Measurements from ENCODE around the gene ASH1L.
"Not testable (repeated sequence)": the region's sequence is repeated elsewhere in the genome, so short reads cannot be mapped to it uniquely, and the experiment has no call there.

ASH1L gene

DNA sequence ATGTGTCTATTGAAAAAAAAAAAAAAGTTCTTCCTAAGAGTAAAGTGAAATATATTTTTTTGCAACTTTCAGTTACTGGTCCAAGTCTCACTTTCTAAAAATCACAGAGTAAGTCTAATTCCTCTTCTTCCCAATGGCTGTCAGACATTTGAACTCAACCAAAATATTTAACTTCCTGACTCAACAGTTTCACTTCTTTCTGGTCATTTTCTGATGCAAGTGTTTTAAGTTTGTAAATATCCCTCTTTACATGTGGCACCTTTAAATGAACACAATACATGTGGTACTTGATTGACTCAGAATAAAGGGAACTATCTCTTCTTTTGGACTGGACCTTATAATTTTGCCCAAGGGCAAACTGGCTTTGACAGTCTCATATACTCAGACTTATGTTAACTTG lies 76.7 kb downstream of the ASH1L start:
- DNase-seq: no peak

DNA sequence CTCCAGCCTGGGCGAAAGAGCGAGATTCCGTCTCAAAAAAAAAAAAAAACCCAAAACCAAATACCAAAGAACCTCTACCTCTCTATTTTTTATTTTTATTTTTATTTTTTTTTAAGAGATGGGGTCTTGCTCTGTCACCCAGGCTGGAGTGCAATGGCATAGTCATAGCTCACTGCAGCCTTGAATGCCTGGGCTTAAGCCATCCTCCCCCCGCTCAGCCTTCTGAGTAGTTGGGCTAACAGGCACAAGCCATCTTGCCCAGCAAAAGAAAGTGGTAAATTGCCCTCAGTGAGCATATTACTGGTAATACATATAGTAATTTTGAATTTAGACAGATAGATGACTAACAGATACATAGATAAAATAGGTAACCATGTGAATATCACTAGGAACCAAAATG lies 77.4 kb downstream of the ASH1L start:
- no peak for DNase-seq

- DNase-seq: no peak
These were observed 80.8 kb downstream of the ASH1L start for GRCh38 chr1:155481741-155482241.

- DNase-seq: peak; percentile 55
These were observed 83.4 kb downstream of the ASH1L start for GRCh38 chr1:155479205-155479604.

GRCh38 chr1:155478270-155478852 lies 84.2 kb downstream of the ASH1L start:
- no peak for DNase-seq

DNA sequence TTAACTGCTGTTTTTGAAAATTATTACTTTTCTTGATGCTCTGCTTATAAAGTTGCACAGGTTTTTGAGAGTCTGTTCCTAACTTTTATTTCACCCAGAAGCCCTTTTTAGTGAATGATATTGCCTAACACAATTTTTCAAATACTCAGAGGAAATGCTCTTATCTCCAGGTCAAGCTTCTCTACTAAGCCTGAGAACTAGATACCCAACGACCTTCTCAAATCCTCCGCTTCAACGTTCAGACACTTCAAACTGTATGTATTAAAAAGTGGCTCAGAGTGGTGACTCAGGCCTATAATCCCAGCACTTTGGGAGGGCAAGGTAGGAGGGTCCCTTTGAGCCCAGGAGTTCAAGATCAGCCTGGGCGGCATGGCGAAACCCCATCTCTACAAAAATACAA lies 88.5 kb downstream of the ASH1L start:
- DNase-seq: no peak

- DNase-seq: no peak
These were observed 89.3 kb downstream of the ASH1L start for GRCh38 chr1:155473151-155473821.

DNA sequence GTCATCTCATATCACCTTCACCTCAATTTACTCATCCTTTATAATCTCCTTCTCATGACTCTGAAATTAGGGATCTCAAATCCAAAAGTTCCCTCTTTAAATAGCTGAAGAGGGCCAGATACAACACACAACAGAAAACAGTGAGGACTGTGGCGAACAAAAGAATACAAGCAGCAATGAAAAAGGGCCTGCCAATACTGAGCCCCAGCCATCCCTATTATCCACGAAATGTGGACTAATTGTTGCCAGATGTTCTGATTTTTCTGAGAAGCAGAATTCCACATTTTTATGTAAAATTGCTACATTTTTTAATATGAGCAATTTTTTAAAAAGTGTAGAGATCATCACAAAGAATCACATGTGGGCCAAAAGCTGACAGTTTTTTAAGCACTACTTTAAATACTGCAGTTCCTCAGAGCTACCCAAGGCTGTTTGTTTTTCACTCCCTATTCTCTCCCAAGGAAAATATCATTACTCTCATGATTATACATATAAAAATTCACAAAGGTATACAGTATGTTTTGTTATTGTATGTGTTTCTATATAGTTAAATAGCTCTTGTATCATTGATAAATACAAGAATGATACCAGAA lies 90.0 kb downstream of the ASH1L start:
- no peak for DNase-seq

- no peak for DNase-seq
These were observed 90.7 kb downstream of the ASH1L start for GRCh38 chr1:155471891-155472290.

GRCh38 chr1:155471026-155471425 lies 91.6 kb downstream of the ASH1L start:
- no peak for DNase-seq

GRCh38 chr1:155466996-155467395 lies 95.6 kb downstream of the ASH1L start:
- DNase-seq: no peak

GRCh38 chr1:155466617-155466972 lies 96.0 kb downstream of the ASH1L start:
- no peak for DNase-seq

DNA sequence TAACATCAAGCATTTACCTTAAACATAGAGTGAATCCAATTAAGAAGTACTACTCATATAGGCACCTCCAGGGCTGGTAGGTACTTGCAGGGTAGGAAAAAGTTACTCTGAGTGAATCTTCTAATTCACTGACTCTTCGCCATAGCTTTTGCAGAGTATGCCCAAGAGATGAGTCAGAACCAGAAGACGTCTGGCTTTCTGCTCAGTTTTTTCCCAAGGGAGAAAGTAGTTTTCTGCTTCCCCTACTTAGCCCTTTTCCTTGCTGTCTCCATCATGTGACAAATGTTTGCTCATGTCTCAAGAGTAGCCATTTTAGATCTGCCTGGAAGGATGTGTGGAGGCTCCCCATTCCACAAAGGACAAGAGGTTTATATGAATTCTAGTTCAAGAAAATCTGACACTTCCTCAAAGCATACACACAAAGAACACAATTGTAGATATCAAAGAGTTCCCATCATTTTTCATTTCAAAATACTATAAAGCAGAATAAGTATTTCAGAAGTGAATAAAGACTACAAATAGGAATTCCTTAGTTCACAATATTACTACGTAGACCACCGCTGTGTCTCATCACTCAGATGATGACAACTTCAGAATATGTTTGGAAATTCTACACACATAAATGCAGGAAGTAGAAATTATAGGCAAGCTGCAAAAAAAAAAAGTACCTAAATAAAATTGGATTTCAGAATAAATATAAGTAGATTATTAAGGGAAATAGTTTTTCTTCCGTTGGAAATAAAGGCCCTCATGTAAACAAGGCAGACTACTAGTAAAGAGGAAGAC lies 98.5 kb downstream of the ASH1L start:
- DNase-seq: peak; percentile 76

- no peak for DNase-seq
These were observed 104.5 kb downstream of the ASH1L start for GRCh38 chr1:155458111-155458510.

DNA sequence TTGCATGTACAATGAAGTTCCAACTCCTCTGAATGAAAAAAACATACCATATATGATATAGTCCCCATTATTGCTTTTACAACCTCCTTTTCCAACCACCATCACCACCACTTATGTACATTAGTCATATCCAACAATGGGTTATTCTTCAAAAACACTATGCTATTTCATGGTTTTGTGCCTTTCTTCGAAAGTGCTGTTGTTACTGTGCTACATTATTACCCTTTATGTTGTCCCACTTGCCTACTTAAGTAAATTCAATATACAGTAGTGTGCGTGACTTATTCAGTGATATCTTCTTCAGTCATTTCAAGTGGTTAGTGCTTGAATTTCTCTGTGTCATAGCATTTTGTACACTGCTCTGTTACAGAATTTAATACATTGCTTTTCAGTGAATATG lies 105.3 kb downstream of the ASH1L start:
- no peak for DNase-seq

GRCh38 chr1:155455588-155456195 lies 106.9 kb downstream of the ASH1L start:
- no peak for DNase-seq

DNA sequence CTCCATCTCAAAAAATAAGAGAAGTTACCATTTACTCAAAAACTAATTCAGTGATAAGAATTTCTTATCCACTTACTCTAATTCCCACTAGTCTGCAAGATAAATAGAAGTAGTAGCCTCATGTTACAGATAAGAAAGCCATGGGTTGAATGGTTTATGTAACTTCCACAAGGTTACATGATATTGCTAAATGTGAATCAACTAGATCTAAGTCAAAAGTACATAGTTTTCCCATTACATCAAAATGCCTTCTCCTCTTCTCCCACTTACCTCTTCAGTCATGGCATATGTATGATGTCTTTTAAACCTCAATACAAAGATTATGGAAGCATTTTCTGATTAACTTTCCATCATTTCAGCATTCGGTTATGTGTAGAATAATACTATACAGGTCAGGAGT lies 108.5 kb downstream of the ASH1L start:
- no peak for DNase-seq

- no peak for DNase-seq
These were observed 109.5 kb downstream of the ASH1L start for GRCh38 chr1:155453141-155453540.

- no peak for DNase-seq
These were observed 111.4 kb downstream of the ASH1L start for GRCh38 chr1:155451199-155451598.

DNA sequence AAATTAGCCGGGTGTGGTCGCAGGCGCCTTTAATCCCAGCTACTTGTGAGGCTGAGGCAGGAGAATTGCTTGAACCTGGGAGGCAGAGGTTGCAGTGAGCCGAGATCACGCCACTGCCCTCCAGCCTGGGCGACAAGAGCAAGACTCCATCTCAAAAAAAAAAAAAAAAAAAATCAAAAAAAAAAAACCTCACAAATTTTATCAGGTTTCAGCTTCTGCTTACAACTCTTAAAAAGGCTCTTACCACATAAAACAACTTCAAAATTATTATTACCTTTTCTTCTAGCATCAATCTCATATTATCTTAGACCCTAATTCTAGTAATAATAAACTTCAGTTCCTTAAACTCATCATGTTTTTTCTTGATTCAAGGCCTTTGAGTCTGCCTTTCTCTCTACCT lies 120.2 kb downstream of the ASH1L start:
- not testable (repeated sequence) for DNase-seq

DNA sequence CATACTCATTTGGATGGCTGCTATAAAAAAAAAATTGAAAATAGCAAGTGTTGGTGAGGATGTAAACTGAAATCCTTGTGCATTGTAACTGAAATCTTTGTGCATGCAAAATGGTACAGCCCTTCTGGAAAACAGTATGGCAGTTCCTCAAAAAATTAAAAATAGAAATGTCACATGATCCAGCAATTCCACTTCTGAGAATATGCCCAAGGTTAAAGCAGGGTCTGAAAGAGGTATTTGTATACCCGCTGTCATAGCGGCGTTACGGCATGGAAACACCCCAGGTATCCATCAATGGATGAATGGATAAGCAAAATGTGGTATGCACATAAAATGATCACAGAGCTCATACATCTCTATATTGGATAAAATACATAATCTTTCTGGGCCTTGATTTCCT lies 125.2 kb downstream of the ASH1L start:
- no peak for DNase-seq

DNA sequence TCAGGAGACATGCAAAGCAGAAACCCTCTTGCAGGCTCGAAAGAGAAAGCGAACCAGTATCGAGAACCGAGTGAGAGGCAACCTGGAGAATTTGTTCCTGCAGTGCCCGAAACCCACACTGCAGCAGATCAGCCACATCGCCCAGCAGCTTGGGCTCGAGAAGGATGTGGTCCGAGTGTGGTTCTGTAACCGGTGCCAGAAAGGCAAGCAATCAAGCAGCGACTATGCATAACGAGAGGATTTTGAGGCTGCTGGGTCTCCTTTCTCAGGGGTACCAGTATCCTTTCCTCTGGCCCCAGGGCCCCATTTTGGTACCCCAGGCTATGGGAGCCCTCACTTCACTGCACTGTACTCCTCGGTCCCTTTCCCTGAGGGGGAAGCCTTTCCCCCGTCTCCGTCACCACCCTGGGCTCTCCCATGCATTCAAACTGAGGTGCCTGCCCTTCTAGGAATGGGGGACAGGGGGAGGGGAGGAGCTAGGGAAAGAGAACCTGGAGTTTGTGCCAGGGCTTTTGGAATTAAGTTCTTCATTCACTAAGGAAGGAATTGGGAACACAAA lies 128.7 kb downstream of the ASH1L start:
- DNase-seq: not testable (repeated sequence)
